G401.6 (cell line): Measurements from ENCODE around the gene LPCAT3.

ENCODE experiments used
- FAIRE-seq: peaks from 2 replicates; lab custom pipeline; 2012; peaks lifted over from hg19 to GRCh38; lab: Jason Lieb, UNC

LPCAT3 gene

DNA sequence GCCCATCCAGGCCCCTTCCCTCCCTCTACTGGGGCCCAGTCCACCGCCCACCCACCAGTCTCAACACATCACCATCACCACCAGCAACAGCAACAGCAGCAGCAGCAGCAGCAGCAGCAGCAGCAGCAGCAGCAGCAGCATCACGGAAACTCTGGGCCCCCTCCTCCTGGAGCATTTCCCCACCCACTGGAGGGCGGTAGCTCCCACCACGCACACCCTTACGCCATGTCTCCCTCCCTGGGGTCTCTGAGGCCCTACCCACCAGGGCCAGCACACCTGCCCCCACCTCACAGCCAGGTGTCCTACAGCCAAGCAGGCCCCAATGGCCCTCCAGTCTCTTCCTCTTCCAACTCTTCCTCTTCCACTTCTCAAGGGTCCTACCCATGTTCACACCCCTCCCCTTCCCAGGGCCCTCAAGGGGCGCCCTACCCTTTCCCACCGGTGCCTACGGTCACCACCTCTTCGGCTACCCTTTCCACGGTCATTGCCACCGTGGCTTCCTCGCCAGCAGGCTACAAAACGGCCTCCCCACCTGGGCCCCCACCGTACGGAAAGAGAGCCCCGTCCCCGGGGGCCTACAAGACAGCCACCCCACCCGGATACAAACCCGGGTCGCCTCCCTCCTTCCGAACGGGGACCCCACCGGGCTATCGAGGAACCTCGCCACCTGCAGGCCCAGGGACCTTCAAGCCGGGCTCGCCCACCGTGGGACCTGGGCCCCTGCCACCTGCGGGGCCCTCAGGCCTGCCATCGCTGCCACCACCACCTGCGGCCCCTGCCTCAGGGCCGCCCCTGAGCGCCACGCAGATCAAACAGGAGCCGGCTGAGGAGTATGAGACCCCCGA lies 81.4 kb downstream of the LPCAT3 start:
- FAIRE-seq = no peak

DNA sequence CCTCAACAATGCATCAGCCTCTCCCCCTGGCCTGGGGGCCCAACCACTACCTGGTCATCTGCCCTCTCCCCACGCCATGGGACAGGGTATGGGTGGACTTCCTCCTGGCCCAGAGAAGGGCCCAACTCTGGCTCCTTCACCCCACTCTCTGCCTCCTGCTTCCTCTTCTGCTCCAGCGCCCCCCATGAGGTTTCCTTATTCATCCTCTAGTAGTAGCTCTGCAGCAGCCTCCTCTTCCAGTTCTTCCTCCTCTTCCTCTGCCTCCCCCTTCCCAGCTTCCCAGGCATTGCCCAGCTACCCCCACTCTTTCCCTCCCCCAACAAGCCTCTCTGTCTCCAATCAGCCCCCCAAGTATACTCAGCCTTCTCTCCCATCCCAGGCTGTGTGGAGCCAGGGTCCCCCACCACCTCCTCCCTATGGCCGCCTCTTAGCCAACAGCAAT lies 82.1 kb downstream of the LPCAT3 start:
- no peak for FAIRE-seq

DNA sequence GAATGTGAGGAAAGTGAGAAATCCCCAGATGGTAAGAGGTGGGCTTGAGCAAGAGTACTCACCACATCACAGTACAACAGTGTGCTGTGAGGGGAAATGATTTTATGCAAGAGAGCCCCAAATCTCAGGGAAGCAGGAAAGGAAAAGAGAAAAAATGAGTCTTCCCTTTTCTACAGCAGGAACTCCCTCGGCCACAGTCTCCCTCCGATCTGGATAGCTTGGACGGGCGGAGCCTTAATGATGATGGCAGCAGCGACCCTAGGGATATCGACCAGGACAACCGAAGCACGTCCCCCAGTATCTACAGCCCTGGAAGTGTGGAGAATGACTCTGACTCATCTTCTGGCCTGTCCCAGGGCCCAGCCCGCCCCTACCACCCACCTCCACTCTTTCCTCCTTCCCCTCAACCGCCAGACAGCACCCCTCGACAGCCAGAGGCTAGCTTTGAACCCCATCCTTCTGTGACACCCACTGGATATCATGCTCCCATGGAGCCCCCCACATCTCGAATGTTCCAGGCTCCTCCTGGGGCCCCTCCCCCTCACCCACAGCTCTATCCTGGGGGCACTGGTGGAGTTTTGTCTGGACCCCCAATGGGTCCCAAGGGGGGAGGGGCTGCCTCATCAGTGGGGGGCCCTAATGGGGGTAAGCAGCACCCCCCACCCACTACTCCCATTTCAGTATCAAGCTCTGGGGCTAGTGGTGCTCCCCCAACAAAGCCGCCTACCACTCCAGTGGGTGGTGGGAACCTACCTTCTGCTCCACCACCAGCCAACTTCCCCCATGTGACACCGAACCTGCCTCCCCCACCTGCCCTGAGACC lies 82.7 kb downstream of the LPCAT3 start:
- FAIRE-seq = no peak

DNA sequence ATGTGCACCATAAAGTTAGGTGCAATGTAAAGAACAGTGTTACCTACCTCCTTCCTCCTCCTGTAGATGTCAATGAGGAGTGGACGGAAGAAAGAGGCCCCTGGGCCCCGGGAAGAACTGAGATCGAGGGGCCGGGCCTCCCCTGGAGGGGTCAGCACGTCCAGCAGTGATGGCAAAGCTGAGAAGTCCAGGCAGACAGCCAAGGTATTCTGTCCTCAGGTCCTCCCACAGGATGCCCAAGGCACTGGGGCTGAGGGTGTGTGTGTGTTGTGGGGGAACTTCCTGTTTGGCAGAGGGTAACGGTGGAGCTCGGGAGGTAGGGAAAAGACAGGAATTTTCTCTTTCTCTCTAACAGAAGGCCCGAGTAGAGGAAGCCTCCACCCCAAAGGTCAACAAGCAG lies 84.2 kb downstream of the LPCAT3 start:
- FAIRE-seq = no peak

DNA sequence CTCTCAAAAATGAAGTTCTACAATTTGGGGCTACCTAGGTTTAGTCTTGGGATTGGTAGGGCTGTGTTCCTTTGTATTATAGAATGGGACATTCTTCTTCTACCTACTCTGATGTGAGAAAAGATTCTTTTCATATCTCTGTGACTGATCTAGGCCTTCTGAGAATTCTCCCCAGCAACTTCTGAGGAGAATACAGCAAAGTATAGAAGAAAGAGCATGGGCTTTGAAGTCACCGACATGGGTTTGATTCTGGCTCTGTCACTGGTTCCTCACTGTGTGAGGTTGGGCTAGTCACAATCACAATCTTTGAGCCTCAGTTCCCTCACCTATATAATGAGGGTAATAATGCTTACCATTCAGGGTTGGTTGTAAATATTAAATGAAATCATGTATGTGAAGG lies 85.5 kb downstream of the LPCAT3 start:
- FAIRE-seq = no peak

DNA sequence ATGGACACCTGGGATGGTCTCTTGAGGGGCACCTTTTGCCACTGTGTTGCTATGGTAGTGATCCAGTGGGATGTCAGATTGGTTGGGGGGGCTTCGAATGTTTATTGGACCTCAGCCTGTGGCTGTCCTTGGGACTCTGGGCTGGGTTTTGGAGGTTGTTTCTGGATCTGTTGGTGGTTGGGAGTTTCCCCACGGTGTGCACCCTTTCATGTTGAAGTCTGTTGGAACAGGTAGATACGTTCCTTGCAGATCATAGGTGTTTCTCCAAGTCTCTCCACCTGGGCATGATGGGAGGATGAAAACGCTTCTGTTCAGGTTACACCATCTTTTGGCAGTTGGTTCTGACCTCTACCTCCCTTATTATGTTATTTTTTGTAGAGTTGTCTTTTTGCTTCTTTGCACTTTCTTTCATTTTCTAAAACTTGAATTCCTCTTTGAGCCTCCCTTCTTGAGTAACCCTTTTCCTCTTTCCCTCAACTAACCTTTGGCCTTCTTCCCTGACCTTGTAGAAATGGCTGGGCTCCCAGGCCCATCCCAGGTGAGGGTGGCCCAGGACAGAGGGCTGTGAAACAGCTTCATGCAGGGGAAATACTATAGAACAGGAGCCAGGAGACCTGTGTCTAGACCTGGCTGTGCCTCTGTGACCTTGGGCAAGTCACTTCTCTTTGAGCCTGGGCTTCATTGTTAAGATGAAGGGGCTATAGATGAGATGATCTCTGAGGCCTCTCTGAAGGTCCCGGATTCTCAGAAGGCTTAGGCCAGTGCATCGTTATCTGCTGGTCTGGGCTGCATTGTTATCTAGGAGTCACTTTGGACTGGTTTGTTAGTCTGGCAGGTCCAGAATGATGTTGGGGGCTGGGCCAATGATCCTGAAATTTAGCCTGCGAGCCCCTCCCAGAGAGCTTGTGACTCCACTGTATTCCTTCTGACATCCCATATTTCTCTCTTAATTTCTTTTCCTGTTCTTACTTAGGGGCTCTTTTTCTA lies 88.5 kb downstream of the LPCAT3 start:
- no peak for FAIRE-seq

DNA sequence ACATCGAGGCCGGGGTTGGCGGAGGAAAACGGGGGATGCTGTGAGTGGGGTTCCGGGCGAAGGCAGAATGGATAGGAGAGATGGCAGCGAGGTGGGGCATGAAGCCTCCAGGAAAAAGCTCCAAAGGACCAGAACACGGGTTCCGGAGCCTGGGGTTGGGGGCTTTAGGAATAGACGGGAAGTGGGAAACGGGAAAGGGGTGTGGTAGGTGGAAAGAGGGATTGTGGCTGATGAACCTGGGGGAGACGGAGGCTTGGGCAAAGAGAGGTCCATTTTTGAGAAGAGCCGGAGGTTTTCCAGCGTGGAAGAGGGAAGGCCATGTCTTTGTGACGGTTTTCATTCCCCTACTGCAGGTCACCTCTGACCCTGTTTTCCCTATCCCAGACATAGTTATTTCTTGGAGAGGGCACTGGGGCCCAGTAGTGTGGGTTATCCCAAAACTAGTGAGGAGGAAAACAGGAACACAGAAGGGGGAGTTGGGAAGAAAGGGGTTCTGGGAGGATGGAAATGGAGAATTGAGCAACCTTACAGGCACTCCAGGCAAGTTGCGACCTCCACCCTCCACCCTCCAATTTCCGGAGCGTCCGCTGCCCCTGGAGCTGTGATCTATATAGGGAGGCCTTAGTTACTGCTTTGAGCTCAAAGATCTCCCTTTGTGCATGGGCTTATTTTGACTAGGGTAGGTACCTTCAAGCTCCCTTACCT lies 89.4 kb downstream of the LPCAT3 start:
- no peak for FAIRE-seq

DNA sequence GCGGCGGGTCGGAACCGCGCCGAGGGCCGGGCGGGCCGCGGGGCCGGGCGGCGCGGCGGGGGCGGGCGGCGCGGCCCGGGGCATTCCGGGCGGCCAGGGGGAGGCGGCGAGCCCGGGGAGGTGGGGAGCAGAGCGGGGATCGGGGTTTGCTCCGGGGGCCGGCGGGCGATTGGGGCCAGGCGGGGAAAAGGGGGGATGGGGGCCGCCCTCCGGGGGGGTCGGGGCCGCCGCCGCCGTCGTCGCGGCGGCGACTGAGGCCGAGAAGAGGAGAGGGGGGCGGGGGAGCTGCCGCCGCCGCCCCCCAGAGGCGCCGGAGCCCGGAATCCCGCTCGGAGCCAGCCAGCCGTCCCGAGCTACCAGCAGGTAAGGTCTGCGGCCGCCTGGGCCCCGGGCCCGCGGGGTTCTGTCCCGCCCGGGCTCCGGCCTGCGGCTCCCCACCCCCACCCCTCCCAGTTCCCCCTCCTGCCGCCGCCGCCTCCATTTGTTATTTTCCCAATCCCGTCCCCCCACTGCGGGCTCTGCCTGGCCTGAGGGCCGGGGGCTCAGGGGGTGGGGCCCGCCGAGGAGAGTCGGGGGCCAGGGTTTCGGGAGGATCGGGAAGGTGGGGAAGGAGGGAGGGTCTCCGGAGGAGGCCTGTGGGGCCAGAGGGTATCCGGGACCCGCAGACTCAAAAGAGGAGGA lies 90.1 kb downstream of the LPCAT3 start:
- no peak for FAIRE-seq

DNA sequence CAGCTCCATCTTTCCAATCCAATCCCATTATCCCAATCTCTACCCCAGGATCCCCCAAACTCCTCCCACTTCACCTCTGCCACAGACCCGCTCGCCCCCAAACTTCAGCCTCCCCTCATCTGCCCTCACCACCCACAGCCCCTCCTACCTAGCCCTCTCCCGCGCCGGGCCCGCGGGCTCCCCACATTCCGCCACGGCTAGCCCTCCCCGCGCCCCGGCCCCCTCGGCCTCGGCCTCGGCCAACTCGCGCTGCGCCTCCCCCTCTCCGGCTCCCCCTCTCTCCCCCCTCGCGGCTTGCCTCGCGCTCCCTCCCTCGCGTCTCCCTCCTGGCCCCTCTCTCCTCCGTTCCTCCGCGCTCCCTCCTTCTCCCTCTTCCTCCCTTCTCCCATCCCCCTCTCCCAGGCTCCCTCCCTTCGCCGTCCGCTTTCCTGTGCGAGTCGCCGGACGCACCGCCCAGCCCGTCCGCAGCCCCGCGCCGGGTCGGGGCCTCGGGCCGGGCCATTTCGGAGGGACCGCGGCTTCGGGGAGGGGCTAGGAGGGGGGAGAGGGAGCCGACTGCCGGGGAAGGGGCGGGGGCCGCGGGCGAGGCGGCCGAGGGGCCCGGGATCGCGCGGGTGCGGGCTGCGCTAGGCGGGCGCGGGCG lies 90.8 kb downstream of the LPCAT3 start, which contains the start of gene ATN1:
Gene ATN1, plus strand, starts transcription at position 581 of the 643 bp plus-strand sequence. CDS start 6,043 bp downstream, outside the sequence.
- no peak for FAIRE-seq
